ENCODE results near the gene CATSPER4. TPM values are rescaled to one million over a fixed set of nuclear protein-coding genes. Genes with fewer than 3 reads are reported as not detected.

CATSPER4 gene
- total RNA-seq, 1 experiment from 2014 or later, result 0.35 TPM

- TF ChIP-seq STAT6 (CRISPR knock-in tag; conservative IDR thresholded peaks at IDR 0.05; ENCODE audit: low read depth) (no peak), ETV6 (CRISPR knock-in tag; IDR thresholded peaks at IDR 0.05) (no peak), IRF1 (CRISPR knock-in tag; IDR thresholded peaks at IDR 0.05) (no peak), RORB (CRISPR knock-in tag; IDR thresholded peaks at IDR 0.05) (no peak), ARID4B (CRISPR knock-in tag; IDR thresholded peaks at IDR 0.05; ENCODE audit: borderline replicate concordance) (no peak), FOXK1 (CRISPR knock-in tag; IDR thresholded peaks at IDR 0.05) (no peak), ZSCAN18 (CRISPR knock-in tag; IDR thresholded peaks at IDR 0.05) (no peak), GRHL2 (CRISPR knock-in tag; IDR thresholded peaks at IDR 0.05; ENCODE audit: insufficient replicate concordance, severe bottlenecking) (no peak), KAT7 (CRISPR knock-in tag; IDR thresholded peaks at IDR 0.05; ENCODE audit: borderline replicate concordance) (no peak), ZNF671 (CRISPR knock-in tag; IDR thresholded peaks at IDR 0.05) (no peak), JUN (CRISPR knock-in tag; IDR thresholded peaks at IDR 0.05) (no peak)
Measured at GRCh38 chr1:26188477-26188876, 1.9 kb upstream of the CATSPER4 start (continued).

GRCh38 chr1:26189331-26189730 lies 1.1 kb upstream of the CATSPER4 start:
- Mint-ChIP-seq H3K36me3 (peaks cover 3% of the 10 kb centered on the region; the same call in 1 of the 2 replicates), H3K4me3 (no peak overlapping the region), H3K27ac (no peak overlapping the region), H3K9me3 (no peaks in the 10 kb centered on the region), H3K27me3 (ENCODE audit: low read depth) (no peaks in the 10 kb centered on the region; the same call in 1 of the 2 replicates), H3K4me1 (peaks cover 17% of the 10 kb centered on the region)
- CTCF ChIA-PET, result interaction anchor here (1.0 to 5.9 kb wide), 15 partner anchors 12 to 385 kb away, joined by 4 to 165 read pairs (median 14); partner anchors contain the start of genes C1orf232, CEP85, CNKSR1 and SH3BGRL3
- no peak for TF ChIP-seq MLX (CRISPR knock-in tag; IDR thresholded peaks at IDR 0.05)
- TF ChIP-seq E2F4 (CRISPR knock-in tag; IDR thresholded peaks at IDR 0.05; ENCODE audit: borderline replicate concordance, low read depth), result no peak
- no peak for TF ChIP-seq USF1 (CRISPR knock-in tag; IDR thresholded peaks at IDR 0.05)
- TF ChIP-seq CREB1 (CRISPR knock-in tag; IDR thresholded peaks at IDR 0.05), result no peak
- no peak for TF ChIP-seq FOXJ3 (CRISPR knock-in tag; IDR thresholded peaks at IDR 0.05; ENCODE audit: borderline replicate concordance)
- no peak for TF ChIP-seq JAZF1 (CRISPR knock-in tag; IDR thresholded peaks at IDR 0.05)
- no peak for TF ChIP-seq ERG (CRISPR knock-in tag; IDR thresholded peaks at IDR 0.05)
- no peak for TF ChIP-seq TP53 (CRISPR knock-in tag; IDR thresholded peaks at IDR 0.05)
- no peak for TF ChIP-seq FOXP1 (CRISPR knock-in tag; IDR thresholded peaks at IDR 0.05; ENCODE audit: borderline replicate concordance)
- TF ChIP-seq ZBTB43 (CRISPR knock-in tag; IDR thresholded peaks at IDR 0.05), result no peak
- TF ChIP-seq TCF7 (CRISPR knock-in tag; IDR thresholded peaks at IDR 0.05; ENCODE audit: low read depth), result no peak
- DNase-seq (ENCODE audit: low spot score), result no peak
- POLR2A ChIA-PET, result interaction anchor here (1.9 kb wide), 1 partner anchor 45 kb away, joined by 9 read pairs; the partner anchor contains the start of gene CEP85
- ATAC-seq, result no peak
